ENCODE data around the gene ARF4. TPM values are rescaled to one million over a fixed set of nuclear protein-coding genes. Genes with fewer than 3 reads are reported as not detected.

ARF4 gene
- total and polyA plus RNA-seq, 7 donors, result 88.1 to 290 (median 96.9) TPM

GRCh38 chr3:57556459-57557084 is 40.6 kb downstream of the ARF4 start:
- H3K36me3 ChIP-seq, result peaks cover 0 to 24% (median 0%) of the 10 kb centered on the region in 4 donors
- WGBS, 2 donors, result 0% methylated on average over 54 of the region's 54 CpGs
- intact Hi-C loops (cut with DNase I), result loop anchor here (2.0 to 10.0 kb wide), 3 partner anchors 136 to 392 kb away; partner anchors contain the start of genes DENND6A, IL17RD and SLMAP

GRCh38 chr3:57555738-57556458 is 41.2 kb downstream of the ARF4 start, which contains the start of gene PDE12:
TSS of gene PDE12 (plus strand) at chr3:57556274. CDS start at chr3:57556380, 106 bp downstream.
- no peaks in the 10 kb centered on the region for H3K9me3 ChIP-seq
- peaks cover 0 to 17% (median 0%) of the 10 kb centered on the region in 4 donors for H3K36me3 ChIP-seq
- H3K4me3 ChIP-seq, result peak within 1 kb of the TSS; percentile 80 to 93 (median 90)
- WGBS, 2 donors, result 0% methylated on average over 54 of the region's 54 CpGs
- H3K4me1 ChIP-seq, result peaks cover 0 to 39% (median 30%) of the 10 kb centered on the region in 4 donors
- TF ChIP-seq CTCF (IDR thresholded peaks at IDR 0.05) (no peak), POLR2AphosphoS5 (IDR thresholded peaks at IDR 0.05) (peak; percentile 53 to 95 (median 88)), EP300 (IDR thresholded peaks at IDR 0.05) (no peak), POLR2A (IDR thresholded peaks at IDR 0.05) (peak; percentile 62 to 83)
- intact Hi-C loops (cut with DNase I), result loop anchor here (1.0 to 10.0 kb wide), 4 partner anchors 41 to 391 kb away; partner anchors contain the start of genes ARF4, DENND6A, IL17RD and SLMAP
- H3K27me3 ChIP-seq, result no peaks in the 10 kb centered on the region
- DNase-seq, result peak; percentile 92
- H3K27ac ChIP-seq, result peak within 1 kb of the TSS; percentile 91 to 98 (median 94)

More at GRCh38 chr3:57556459-57557084, 40.6 kb downstream of the ARF4 start:
- Histone ChIP-seq H3K27ac (peak overlapping the region; percentile 91 to 98 (median 94)), H3K9me3 (no peaks in the 10 kb centered on the region), H3K4me3 (peak overlapping the region; percentile 80 to 93 (median 90)), H3K4me1 (peaks cover 0 to 39% (median 30%) of the 10 kb centered on the region in 4 donors), H3K27me3 (no peaks in the 10 kb centered on the region)
- DNase-seq, result peak; percentile 71
- TF ChIP-seq CTCF (IDR thresholded peaks at IDR 0.05) (no peak), POLR2A (IDR thresholded peaks at IDR 0.05) (no peak), POLR2AphosphoS5 (IDR thresholded peaks at IDR 0.05) (no peak), EP300 (IDR thresholded peaks at IDR 0.05) (no peak)

- Histone ChIP-seq H3K4me1 (peaks cover 0 to 39% (median 30%) of the 10 kb centered on the region in 4 donors), H3K4me3 (peak overlapping the region; percentile 80 to 93 (median 90)), H3K9me3 (no peaks in the 10 kb centered on the region), H3K27me3 (no peaks in the 10 kb centered on the region), H3K27ac (peak overlapping the region; percentile 91 to 98 (median 94)), H3K36me3 (peaks cover 0 to 11% (median 0%) of the 10 kb centered on the region in 4 donors)
- 13 to 22% methylated on average over 8 of the region's 8 CpGs for WGBS, 2 donors
- TF ChIP-seq EP300 (IDR thresholded peaks at IDR 0.05) (no peak), POLR2A (IDR thresholded peaks at IDR 0.05) (no peak), POLR2AphosphoS5 (IDR thresholded peaks at IDR 0.05) (no peak)
- DNase-seq, result no peak
- intact Hi-C loops (cut with DNase I), result loop anchor here (1.0 to 10.0 kb wide), 3 partner anchors 42 to 391 kb away; partner anchors contain the start of genes ARF4, IL17RD and SLMAP
Measured at GRCh38 chr3:57555306-57555705, 41.8 kb downstream of the ARF4 start.

- no peak overlapping the region for H3K27ac ChIP-seq
- no peak for TF ChIP-seq POLR2A (IDR thresholded peaks at IDR 0.05)
- no peak for TF ChIP-seq CTCF (IDR thresholded peaks at IDR 0.05)
- H3K4me1 ChIP-seq, result peaks cover 0 to 9% (median 4%) of the 10 kb centered on the region in 4 donors
- intact Hi-C loops (cut with DNase I), result no loop called here
- DNase-seq, result no peak
- H3K27me3 ChIP-seq, result peaks cover 0 to 15% (median 0%) of the 10 kb centered on the region in 3 donors
- no peaks in the 10 kb centered on the region for H3K9me3 ChIP-seq
- no peaks in the 10 kb centered on the region for H3K36me3 ChIP-seq
- WGBS, 2 donors, result 97 to 98% methylated on average over 1 of the region's 1 CpG
- H3K4me3 ChIP-seq, result no peak overlapping the region
Measured at GRCh38 chr3:57546616-57547015, 50.5 kb downstream of the ARF4 start.
